ENCODE data around the gene SCUBE3.
A peak's percentile ranks its signal among the peaks of the same experiment; 100 is the strongest.

The SCUBE3 gene

DNA sequence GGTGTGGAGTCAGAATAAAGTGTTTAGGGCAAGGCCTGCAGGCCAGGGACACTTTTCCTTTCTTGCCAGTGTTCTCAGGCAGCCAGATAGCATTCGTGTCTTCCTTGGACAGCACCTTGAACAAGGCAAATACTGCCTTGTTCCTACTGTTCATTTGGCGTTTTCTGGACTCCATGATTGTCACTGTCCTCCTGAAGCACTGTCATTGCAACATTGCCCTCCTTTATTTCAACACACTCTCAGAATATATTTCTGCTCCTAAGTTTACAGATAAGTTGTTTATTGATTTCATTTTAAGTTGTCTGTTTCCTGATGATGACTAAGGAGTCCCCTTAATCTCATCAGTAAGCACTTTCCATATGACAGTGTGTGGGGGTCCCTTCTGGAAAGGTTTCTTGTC, 68.7 kb downstream of the SCUBE3 start:
- H3K4me1 ChIP-seq (ENCODE audit: insufficient read depth, low read length): no peaks in the 10 kb centered on the region
- H3K4me3 ChIP-seq (ENCODE audit: low read length): no peak overlapping the region
- H3K9ac ChIP-seq (ENCODE audit: low read depth, low read length): no peak overlapping the region
- no peaks in the 10 kb centered on the region for H3K9me3 ChIP-seq (ENCODE audit: insufficient read depth, low read depth, low read length)
- H3K27ac ChIP-seq (ENCODE audit: low read length): no peak overlapping the region
- peaks cover 44% of the 10 kb centered on the region for H3K36me3 ChIP-seq (ENCODE audit: insufficient read depth, low read depth, low read length)
- H3K27me3 ChIP-seq (ENCODE audit: insufficient read depth, low read length): no peaks in the 10 kb centered on the region

DNA sequence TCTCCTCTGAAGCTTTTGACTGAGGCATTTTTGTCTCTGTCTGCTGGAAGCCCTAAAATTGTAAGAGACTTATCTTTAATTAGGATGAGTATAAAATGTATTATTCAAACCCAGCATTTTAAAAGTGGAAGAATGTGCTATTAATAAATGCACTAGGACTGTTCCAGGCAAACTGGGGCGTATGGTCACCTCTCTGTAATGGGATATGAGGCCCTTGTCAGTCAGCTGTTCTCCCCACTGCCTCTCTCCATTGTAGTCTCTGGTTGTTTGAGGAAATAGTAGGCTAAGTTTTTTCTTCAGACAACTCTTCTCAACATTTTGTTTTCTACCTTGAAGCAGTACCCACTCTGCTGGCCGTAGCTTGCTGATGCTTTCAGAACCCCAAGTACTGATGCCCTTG, 69.6 kb downstream of the SCUBE3 start:
- no peaks in the 10 kb centered on the region for H3K9me3 ChIP-seq (ENCODE audit: insufficient read depth, low read depth, low read length)
- H3K36me3 ChIP-seq (ENCODE audit: insufficient read depth, low read depth, low read length): peaks cover 53% of the 10 kb centered on the region
- no peaks in the 10 kb centered on the region for H3K4me1 ChIP-seq (ENCODE audit: insufficient read depth, low read length)
- no peak overlapping the region for H3K4me3 ChIP-seq (ENCODE audit: low read length)
- no peak overlapping the region for H3K27ac ChIP-seq (ENCODE audit: low read length)
- H3K27me3 ChIP-seq (ENCODE audit: insufficient read depth, low read length): no peaks in the 10 kb centered on the region
- H3K9ac ChIP-seq (ENCODE audit: low read depth, low read length): no peak overlapping the region

GRCh38 chr6:35287671-35288396, 74.1 kb downstream of the SCUBE3 start:
- H3K36me3 ChIP-seq (ENCODE audit: insufficient read depth, low read depth, low read length): peaks cover 59% of the 10 kb centered on the region
- H3K4me3 ChIP-seq (ENCODE audit: low read length): no peak overlapping the region
- no peak overlapping the region for H3K27ac ChIP-seq (ENCODE audit: low read length)
- H3K27me3 ChIP-seq (ENCODE audit: insufficient read depth, low read length): no peaks in the 10 kb centered on the region
- no peak overlapping the region for H3K9ac ChIP-seq (ENCODE audit: low read depth, low read length)
- H3K9me3 ChIP-seq (ENCODE audit: insufficient read depth, low read depth, low read length): no peaks in the 10 kb centered on the region
- H3K4me1 ChIP-seq (ENCODE audit: insufficient read depth, low read length): no peaks in the 10 kb centered on the region

- no peaks in the 10 kb centered on the region for H3K4me1 ChIP-seq (ENCODE audit: insufficient read depth, low read length)
Observed at GRCh38 chr6:35288834-35289233, 75.1 kb downstream of the SCUBE3 start.

GRCh38 chr6:35291491-35291890, 77.7 kb downstream of the SCUBE3 start:
- Histone ChIP-seq H3K9me3 (ENCODE audit: insufficient read depth, low read depth, low read length) (no peaks in the 10 kb centered on the region), H3K4me3 (ENCODE audit: low read length) (no peak overlapping the region), H3K27me3 (ENCODE audit: insufficient read depth, low read length) (no peaks in the 10 kb centered on the region), H3K4me1 (ENCODE audit: insufficient read depth, low read length) (no peaks in the 10 kb centered on the region), H3K9ac (ENCODE audit: low read depth, low read length) (no peak overlapping the region), H3K36me3 (ENCODE audit: insufficient read depth, low read depth, low read length) (peaks cover 52% of the 10 kb centered on the region), H3K27ac (ENCODE audit: low read length) (no peak overlapping the region)

More at GRCh38 chr6:35288834-35289233, 75.1 kb downstream of the SCUBE3 start:
- Histone ChIP-seq H3K27me3 (ENCODE audit: insufficient read depth, low read length) (no peaks in the 10 kb centered on the region), H3K9ac (ENCODE audit: low read depth, low read length) (no peak overlapping the region), H3K27ac (ENCODE audit: low read length) (no peak overlapping the region), H3K9me3 (ENCODE audit: insufficient read depth, low read depth, low read length) (no peaks in the 10 kb centered on the region), H3K4me3 (ENCODE audit: low read length) (no peak overlapping the region), H3K36me3 (ENCODE audit: insufficient read depth, low read depth, low read length) (peaks cover 56% of the 10 kb centered on the region)

DNA sequence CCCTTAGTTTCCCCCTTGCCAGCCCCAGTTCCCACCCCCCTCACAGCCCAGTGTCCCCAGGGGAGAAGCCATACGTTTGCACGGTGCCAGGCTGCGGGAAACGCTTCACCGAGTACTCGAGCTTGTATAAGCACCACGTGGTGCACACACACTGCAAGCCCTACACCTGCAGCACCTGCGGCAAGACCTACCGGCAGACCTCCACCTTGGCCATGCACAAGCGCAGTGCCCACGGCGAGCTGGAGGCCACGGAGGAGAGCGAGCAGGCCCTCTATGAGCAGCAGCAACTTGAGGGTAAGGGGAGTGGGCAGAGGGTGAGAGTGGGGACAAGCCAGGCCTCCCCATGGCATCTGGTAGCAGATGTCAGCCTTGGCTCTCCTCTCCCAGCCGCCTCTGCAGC, 78.7 kb downstream of the SCUBE3 start:
- Histone ChIP-seq H3K9me3 (ENCODE audit: insufficient read depth, low read depth, low read length) (no peaks in the 10 kb centered on the region), H3K27me3 (ENCODE audit: insufficient read depth, low read length) (no peaks in the 10 kb centered on the region), H3K9ac (ENCODE audit: low read depth, low read length) (no peak overlapping the region), H3K4me3 (ENCODE audit: low read length) (no peak overlapping the region), H3K4me1 (ENCODE audit: insufficient read depth, low read length) (no peaks in the 10 kb centered on the region), H3K36me3 (ENCODE audit: insufficient read depth, low read depth, low read length) (peaks cover 42% of the 10 kb centered on the region), H3K27ac (ENCODE audit: low read length) (no peak overlapping the region)

DNA sequence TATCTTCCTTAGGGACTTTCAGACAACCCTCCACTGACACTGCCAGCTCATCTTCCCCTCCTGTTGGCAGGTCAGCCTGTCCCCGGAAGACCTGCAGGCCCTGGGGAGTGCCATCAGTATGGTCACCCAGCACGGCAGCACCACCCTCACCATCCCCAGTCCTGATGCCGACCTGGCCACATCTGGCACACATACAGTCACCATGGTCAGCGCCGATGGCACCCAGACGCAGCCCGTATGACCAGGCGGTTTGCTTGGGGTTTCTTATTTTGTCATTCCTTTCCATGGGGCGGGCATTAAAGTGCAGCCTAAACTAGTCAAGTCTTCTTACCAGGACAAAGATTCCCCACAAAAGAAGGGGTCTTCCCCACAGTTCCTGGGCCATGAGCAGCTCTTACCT, 79.9 kb downstream of the SCUBE3 start:
- Histone ChIP-seq H3K36me3 (ENCODE audit: insufficient read depth, low read depth, low read length) (peaks cover 33% of the 10 kb centered on the region), H3K27ac (ENCODE audit: low read length) (no peak overlapping the region), H3K9ac (ENCODE audit: low read depth, low read length) (no peak overlapping the region), H3K27me3 (ENCODE audit: insufficient read depth, low read length) (peaks cover 2% of the 10 kb centered on the region; the same call in 1 of the 2 replicates), H3K4me3 (ENCODE audit: low read length) (no peak overlapping the region), H3K9me3 (ENCODE audit: insufficient read depth, low read depth, low read length) (no peaks in the 10 kb centered on the region), H3K4me1 (ENCODE audit: insufficient read depth, low read length) (peaks cover 7% of the 10 kb centered on the region; the same call in 1 of the 2 replicates)

DNA sequence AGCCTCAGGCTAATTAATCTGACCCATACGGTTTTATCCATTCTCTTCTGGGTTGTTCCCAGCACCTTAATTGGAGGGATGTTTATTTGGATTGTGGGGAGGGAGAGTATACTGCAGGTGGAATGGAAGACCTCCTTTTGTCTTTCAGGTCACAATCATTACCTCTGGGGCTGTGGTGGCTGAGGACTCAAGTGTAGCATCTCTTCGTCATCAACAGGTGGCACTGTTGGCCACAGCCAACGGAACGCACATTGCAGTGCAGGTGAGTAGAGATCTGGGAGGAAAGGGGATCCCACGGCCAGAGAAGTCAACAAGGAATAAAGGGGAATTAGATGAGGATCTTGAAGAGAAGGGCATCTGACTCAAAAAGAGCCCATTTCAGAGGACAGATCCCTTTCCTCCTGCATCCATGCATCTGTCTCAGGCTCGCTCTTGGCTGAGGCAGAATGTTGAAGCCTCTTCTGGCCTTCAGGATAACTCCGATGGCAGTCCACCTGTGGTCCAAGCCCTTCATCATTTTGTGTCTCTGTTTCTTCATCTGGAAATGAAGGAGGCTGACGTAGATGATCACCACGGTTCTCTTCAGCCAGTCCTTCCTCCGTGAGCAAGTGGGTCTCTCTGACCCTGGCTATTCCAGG, 80.7 kb downstream of the SCUBE3 start:
- Histone ChIP-seq H3K4me1 (ENCODE audit: insufficient read depth, low read length) (peaks cover 7% of the 10 kb centered on the region; the same call in 1 of the 2 replicates), H3K4me3 (ENCODE audit: low read length) (no peak overlapping the region), H3K9ac (ENCODE audit: low read depth, low read length) (no peak overlapping the region), H3K36me3 (ENCODE audit: insufficient read depth, low read depth, low read length) (peaks cover 30% of the 10 kb centered on the region), H3K9me3 (ENCODE audit: insufficient read depth, low read depth, low read length) (no peaks in the 10 kb centered on the region), H3K27me3 (ENCODE audit: insufficient read depth, low read length) (peaks cover 3% of the 10 kb centered on the region; the same call in 1 of the 2 replicates), H3K27ac (ENCODE audit: low read length) (no peak overlapping the region)

GRCh38 chr6:35295036-35295435, 81.3 kb downstream of the SCUBE3 start:
- Histone ChIP-seq H3K27ac (ENCODE audit: low read length) (no peak overlapping the region), H3K27me3 (ENCODE audit: insufficient read depth, low read length) (peaks cover 3% of the 10 kb centered on the region; the same call in 1 of the 2 replicates), H3K9me3 (ENCODE audit: insufficient read depth, low read depth, low read length) (no peaks in the 10 kb centered on the region), H3K4me3 (ENCODE audit: low read length) (no peak overlapping the region), H3K9ac (ENCODE audit: low read depth, low read length) (no peak overlapping the region), H3K36me3 (ENCODE audit: insufficient read depth, low read depth, low read length) (peaks cover 28% of the 10 kb centered on the region), H3K4me1 (ENCODE audit: insufficient read depth, low read length) (peaks cover 7% of the 10 kb centered on the region; the same call in 1 of the 2 replicates)

DNA sequence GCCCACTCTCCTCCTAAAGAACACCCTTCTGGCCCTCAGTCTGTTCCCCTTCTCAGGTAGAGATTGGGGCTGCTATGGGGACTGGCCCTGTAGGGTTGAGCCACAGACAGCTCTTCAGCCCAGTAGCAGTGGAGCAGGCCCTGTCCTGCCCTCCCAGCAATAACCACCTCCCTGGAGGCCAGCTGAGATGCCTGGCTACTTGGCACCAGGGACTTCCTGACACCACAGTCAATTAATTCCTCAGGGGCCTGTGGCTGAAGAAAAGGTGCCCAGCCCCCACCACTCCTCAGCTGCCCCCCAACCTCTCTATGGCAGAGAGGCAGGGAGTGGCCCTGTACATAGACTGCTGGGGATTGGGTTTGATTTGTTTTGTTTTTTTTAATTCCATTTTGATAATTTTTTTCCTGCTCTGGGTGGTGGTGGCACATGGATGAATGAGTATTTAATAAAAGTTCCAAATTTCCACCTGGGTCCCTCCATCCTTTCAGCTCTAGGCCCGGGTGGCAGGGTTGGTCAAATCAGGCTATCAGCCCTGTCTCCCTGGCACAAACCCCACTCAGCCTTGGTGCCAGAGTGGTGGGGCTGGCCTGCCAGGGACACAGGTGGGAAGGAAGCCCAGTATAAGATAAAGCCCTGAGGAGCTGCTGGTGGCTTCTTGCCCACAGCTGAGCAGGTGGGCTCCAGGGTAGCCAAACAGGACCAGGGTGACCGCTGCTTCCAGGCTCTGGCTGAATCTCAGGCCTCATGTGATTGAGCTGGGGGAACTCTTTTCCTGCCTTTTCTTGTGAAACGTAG, 82.0 kb downstream of the SCUBE3 start:
- H3K27ac ChIP-seq (ENCODE audit: low read length): no peak overlapping the region

GRCh38 chr6:35296931-35297600, 83.3 kb downstream of the SCUBE3 start:
- Histone ChIP-seq H3K27me3 (ENCODE audit: insufficient read depth, low read length) (peaks cover 3% of the 10 kb centered on the region; the same call in 1 of the 2 replicates), H3K4me3 (ENCODE audit: low read length) (no peak overlapping the region), H3K9me3 (ENCODE audit: insufficient read depth, low read depth, low read length) (no peaks in the 10 kb centered on the region), H3K9ac (ENCODE audit: low read depth, low read length) (peak overlapping the region; percentile 5; the same call in 1 of the 2 replicates), H3K27ac (ENCODE audit: low read length) (no peak overlapping the region), H3K36me3 (ENCODE audit: insufficient read depth, low read depth, low read length) (peaks cover 15% of the 10 kb centered on the region), H3K4me1 (ENCODE audit: insufficient read depth, low read length) (peaks cover 7% of the 10 kb centered on the region; the same call in 1 of the 2 replicates)

More for the DNA sequence above, 82.0 kb downstream of the SCUBE3 start:
- Histone ChIP-seq H3K4me3 (ENCODE audit: low read length) (no peak overlapping the region), H3K9ac (ENCODE audit: low read depth, low read length) (no peak overlapping the region), H3K27me3 (ENCODE audit: insufficient read depth, low read length) (peaks cover 3% of the 10 kb centered on the region; the same call in 1 of the 2 replicates), H3K36me3 (ENCODE audit: insufficient read depth, low read depth, low read length) (peaks cover 21% of the 10 kb centered on the region), H3K4me1 (ENCODE audit: insufficient read depth, low read length) (peaks cover 7% of the 10 kb centered on the region; the same call in 1 of the 2 replicates), H3K9me3 (ENCODE audit: insufficient read depth, low read depth, low read length) (no peaks in the 10 kb centered on the region)
